Uterus (tissue), 4 donors: ENCODE results near the gene PKN3. TPM values are rescaled to one million over a fixed set of nuclear protein-coding genes. Genes with fewer than 3 reads are reported as not detected.
"Not testable (repeated sequence)": the region's sequence is repeated elsewhere in the genome, so short reads cannot be mapped to it uniquely, and the experiment has no call there.

ENCODE experiments used
- DNase-seq, 2 donors: peaks; one replicate each; pipeline ENCODE4 v3.0.0-alpha.2; 2019 to 2020
- H3K27ac ChIP-seq, 2 donors: fragments of 200-600 bp; sonication (generic); 1 replicate in 1 of 2; 2 replicates in 1 of 2; pipeline ENCODE4 v1.5.1; 2016 to 2018
- H3K27me3 ChIP-seq, 2 donors: fragments of 200-600 bp; sonication (generic); one replicate each; pipeline ENCODE4 v1.5.1; 2018 to 2019; ENCODE audit warnings: control low read depth in 1 of 2
- H3K36me3 ChIP-seq, 2 donors: fragments of 200-600 bp; sonication (generic); one replicate each; pipeline ENCODE4 v1.5.1; 2019; ENCODE audit warnings: control low read depth in 1 of 2
- H3K4me1 ChIP-seq, 2 donors: fragments of 200-600 bp; sonication (generic); one replicate each; pipeline ENCODE4 v1.5.1; 2018 to 2019; ENCODE audit warnings: control low read depth in 1 of 2
- H3K4me3 ChIP-seq, 2 donors: fragments of 200-600 bp; sonication (generic); 1 replicate in 1 of 2; 2 replicates in 1 of 2; pipeline ENCODE4 v1.5.1; 2018 to 2019; ENCODE audit warnings: mild to moderate bottlenecking in 1 of 2
- H3K9me3 ChIP-seq, 2 donors: fragments of 200-600 bp; sonication (generic); one replicate each; pipeline ENCODE4 v1.5.1; 2019; ENCODE audit warnings: control low read depth in 1 of 2
- CTCF ChIP-seq, 4 experiments: fragments of 200-600 bp in 2 of 4; fragments of 450-650 bp in 2 of 4; sonication (generic) in 2 of 4; IDR thresholded peaks; one replicate each; pipeline ENCODE4 v1.5.1; 2016 to 2019; ENCODE audit warnings: antibody characterized with exemption in 4 of 4, mild to moderate bottlenecking in 2 of 4, moderate library complexity in 1 of 4
- POLR2A ChIP-seq, 2 donors: fragments of 450-650 bp; IDR thresholded peaks; one replicate each; pipeline ENCODE4 v1.6.1; 2016; ENCODE audit warnings: antibody characterized with exemption in 2 of 2, mild to moderate bottlenecking in 1 of 2, moderate library complexity in 1 of 2
- intact Hi-C: fragments of 100-400 bp; cut with DNase I; formaldehyde crosslinking; loops from one replicate; pipeline ENCODE4 v1.15.1; 2023; ENCODE audit warnings: low total_unique reads
- total RNA-seq, 4 donors: library from RNA; depleted of rRNA in 3 of 4; stranded (reverse); fragments of >200 nt in 3 of 4; gene quantifications; one replicate each; pipeline versions ENCODE4 v1.1.0 to v1.2.4, GENCODE V29; 2014 to 2023
- donor health status: DM: yes; HTN: yes; CAD: no.

The PKN3 gene
- total RNA-seq, 4 donors from 2014 or later, result 2.4 to 19.5 (median 4.5) TPM

- Histone ChIP-seq H3K27me3 (no peaks in the 10 kb centered on the region), H3K9me3 (no peaks in the 10 kb centered on the region), H3K4me3 (peak overlapping the region; percentile 62 to 87), H3K27ac (peak overlapping the region in 1 of 2 donors; percentile 95), H3K4me1 (peaks cover 0 to 9% of the 10 kb centered on the region in 2 donors), H3K36me3 (no peaks in the 10 kb centered on the region)
- TF ChIP-seq CTCF (IDR thresholded peaks at IDR 0.05) (no peak), POLR2A (IDR thresholded peaks at IDR 0.05) (no peak)
- intact Hi-C loops, result no loop called here
- DNase-seq, result no peak
These were observed 11.6 kb upstream of the PKN3 start for GRCh38 chr9:128690684-128691034.

GRCh38 chr9:128693738-128694137, 8.6 kb upstream of the PKN3 start:
- intact Hi-C loops, H3K27me3 ChIP-seq, DNase-seq, H3K36me3 ChIP-seq, H3K9me3 ChIP-seq, H3K4me3 ChIP-seq, H3K27ac ChIP-seq, H3K4me1 ChIP-seq: not testable (repeated sequence)

- Histone ChIP-seq H3K9me3 (no peaks in the 10 kb centered on the region), H3K4me3 (no peak overlapping the region), H3K36me3 (no peaks in the 10 kb centered on the region), H3K27me3 (no peaks in the 10 kb centered on the region), H3K4me1 (peaks cover 0 to 9% of the 10 kb centered on the region in 2 donors), H3K27ac (no peak overlapping the region)
- no peak for DNase-seq
- no peak for TF ChIP-seq POLR2A (IDR thresholded peaks at IDR 0.05)
- TF ChIP-seq CTCF (IDR thresholded peaks at IDR 0.05), result no peak
- intact Hi-C loops, result no loop called here
These were observed 8.0 kb upstream of the PKN3 start for GRCh38 chr9:128694344-128694743.

- Histone ChIP-seq H3K27me3 (no peaks in the 10 kb centered on the region), H3K36me3 (no peaks in the 10 kb centered on the region), H3K4me1 (no peaks in the 10 kb centered on the region), H3K9me3 (no peaks in the 10 kb centered on the region), H3K27ac (no peak overlapping the region), H3K4me3 (no peak overlapping the region)
- DNase-seq, result no peak
- intact Hi-C loops, result no loop called here
- TF ChIP-seq POLR2A (IDR thresholded peaks at IDR 0.05), result no peak
- no peak for TF ChIP-seq CTCF (IDR thresholded peaks at IDR 0.05)
These were observed 5.2 kb upstream of the PKN3 start for GRCh38 chr9:128696923-128697707.

GRCh38 chr9:128699096-128699795, 3.1 kb upstream of the PKN3 start:
- DNase-seq, H3K36me3 ChIP-seq, intact Hi-C loops, H3K4me3 ChIP-seq, H3K27ac ChIP-seq, H3K9me3 ChIP-seq, H3K4me1 ChIP-seq, H3K27me3 ChIP-seq: not testable (repeated sequence)

- intact Hi-C loops, result no loop called here
These were observed 962 bp upstream of the PKN3 start for GRCh38 chr9:128701227-128701854.

More at GRCh38 chr9:128701227-128701854, 962 bp upstream of the PKN3 start:
- Histone ChIP-seq H3K9me3 (no peaks in the 10 kb centered on the region), H3K4me3 (no peak overlapping the region), H3K27ac (no peak overlapping the region), H3K4me1 (no peaks in the 10 kb centered on the region), H3K27me3 (no peaks in the 10 kb centered on the region), H3K36me3 (no peaks in the 10 kb centered on the region)
- DNase-seq, result no peak
- TF ChIP-seq CTCF (IDR thresholded peaks at IDR 0.05), result no peak
- no peak for TF ChIP-seq POLR2A (IDR thresholded peaks at IDR 0.05)
